Adipocyte (in vitro differentiated cells): ENCODE measurements around the gene KCNC3.
"Not testable (repeated sequence)": the region's sequence is repeated elsewhere in the genome, so short reads cannot be mapped to it uniquely, and the experiment has no call there.

Experiments
- DNase-seq: peaks from one replicate; pipeline ENCODE4 v3.0.0-alpha.2; 2015; ENCODE audit warnings: low read depth
- H3K27me3 ChIP-seq: replicated peaks from 2 replicates; pipeline ENCODE4 v1.7.0; 2013; ENCODE audit warnings: mild to moderate bottlenecking, low read length, moderate library complexity; ENCODE audit not compliant: control insufficient read depth, insufficient read depth
- H3K36me3 ChIP-seq: 2 replicates; pipeline ENCODE4 v1.7.0; 2013; ENCODE audit warnings: low read length, mild to moderate bottlenecking, moderate library complexity; ENCODE audit not compliant: control insufficient read depth, insufficient read depth, severe bottlenecking
- H3K4me1 ChIP-seq: 2 replicates; pipeline ENCODE4 v1.7.0; 2013; ENCODE audit warnings: mild to moderate bottlenecking, low read length, moderate library complexity; ENCODE audit not compliant: control insufficient read depth, insufficient read depth
- H3K4me3 ChIP-seq: 2 replicates; pipeline ENCODE4 v1.7.0; 2013; ENCODE audit warnings: mild to moderate bottlenecking, low read length, moderate library complexity
- H3K9ac ChIP-seq: 2 replicates; pipeline ENCODE4 v1.7.0; 2013; ENCODE audit warnings: mild to moderate bottlenecking, low read length, moderate library complexity
- H3K9me3 ChIP-seq: 2 replicates; pipeline ENCODE4 v1.7.0; 2013; ENCODE audit warnings: mild to moderate bottlenecking, low read length, moderate library complexity; ENCODE audit not compliant: control insufficient read depth

The KCNC3 gene

GRCh38 chr19:50347089-50347581 lies 18.0 kb upstream of the KCNC3 start:
- not testable (repeated sequence) for DNase-seq, H3K9ac ChIP-seq, H3K27me3 ChIP-seq, H3K36me3 ChIP-seq, H3K4me3 ChIP-seq, H3K4me1 ChIP-seq
- peaks cover 15% of the 10 kb centered on the region for H3K9me3 ChIP-seq

- H3K4me1 ChIP-seq, result no peaks in the 10 kb centered on the region
- no peaks in the 10 kb centered on the region for H3K36me3 ChIP-seq
- DNase-seq, result no peak
- no peak overlapping the region for H3K4me3 ChIP-seq
- no peak overlapping the region for H3K9ac ChIP-seq
- peaks cover 3% of the 10 kb centered on the region for H3K27me3 ChIP-seq
- peaks cover 22% of the 10 kb centered on the region for H3K9me3 ChIP-seq
These were observed 15.6 kb upstream of the KCNC3 start for GRCh38 chr19:50344661-50345318.

GRCh38 chr19:50341091-50341564 lies 12.0 kb upstream of the KCNC3 start:
- Histone ChIP-seq H3K27me3 (peaks cover 4% of the 10 kb centered on the region), H3K4me1 (no peaks in the 10 kb centered on the region), H3K4me3 (no peak overlapping the region), H3K9ac (no peak overlapping the region), H3K36me3 (no peaks in the 10 kb centered on the region), H3K9me3 (peaks cover 20% of the 10 kb centered on the region)
- no peak for DNase-seq

GRCh38 chr19:50340331-50340730 lies 11.2 kb upstream of the KCNC3 start:
- H3K9ac ChIP-seq, result no peak overlapping the region
- no peaks in the 10 kb centered on the region for H3K36me3 ChIP-seq
- peaks cover 17% of the 10 kb centered on the region for H3K9me3 ChIP-seq
- H3K4me3 ChIP-seq, result no peak overlapping the region
- peaks cover 8% of the 10 kb centered on the region for H3K27me3 ChIP-seq
- DNase-seq, result no peak
- H3K4me1 ChIP-seq, result no peaks in the 10 kb centered on the region

- not testable (repeated sequence) for H3K4me1 ChIP-seq, H3K4me3 ChIP-seq, H3K9ac ChIP-seq, H3K9me3 ChIP-seq, DNase-seq, H3K36me3 ChIP-seq
- peaks cover 18% of the 10 kb centered on the region for H3K27me3 ChIP-seq
These were observed 7.9 kb upstream of the KCNC3 start for GRCh38 chr19:50337031-50337430.

- no peak for DNase-seq
- Histone ChIP-seq H3K27me3 (peaks cover 32% of the 10 kb centered on the region), H3K9ac (no peak overlapping the region), H3K4me3 (no peak overlapping the region), H3K9me3 (no peaks in the 10 kb centered on the region), H3K36me3 (no peaks in the 10 kb centered on the region), H3K4me1 (peaks cover 9% of the 10 kb centered on the region)
These were observed 5.7 kb upstream of the KCNC3 start for GRCh38 chr19:50334741-50335421.

GRCh38 chr19:50333737-50334617 lies 4.8 kb upstream of the KCNC3 start:
- no peaks in the 10 kb centered on the region for H3K9me3 ChIP-seq
- peak overlapping the region; percentile 70 for H3K9ac ChIP-seq
- H3K4me1 ChIP-seq, result peaks cover 9% of the 10 kb centered on the region
- peaks cover 35% of the 10 kb centered on the region for H3K27me3 ChIP-seq
- H3K4me3 ChIP-seq, result peak overlapping the region; percentile 79
- H3K36me3 ChIP-seq, result no peaks in the 10 kb centered on the region
- peak; percentile 84 for DNase-seq

GRCh38 chr19:50333235-50333736 lies 4.1 kb upstream of the KCNC3 start:
- Histone ChIP-seq H3K27me3 (peaks cover 35% of the 10 kb centered on the region), H3K4me1 (peaks cover 9% of the 10 kb centered on the region), H3K36me3 (no peaks in the 10 kb centered on the region), H3K4me3 (peak overlapping the region; percentile 79), H3K9ac (peak overlapping the region; percentile 70), H3K9me3 (no peaks in the 10 kb centered on the region)
- peak; percentile 88 for DNase-seq

- Histone ChIP-seq H3K36me3 (no peaks in the 10 kb centered on the region), H3K9me3 (no peaks in the 10 kb centered on the region), H3K4me1 (peaks cover 9% of the 10 kb centered on the region), H3K4me3 (no peak overlapping the region), H3K9ac (no peak overlapping the region), H3K27me3 (peaks cover 36% of the 10 kb centered on the region)
- no peak for DNase-seq
These were observed 3.3 kb upstream of the KCNC3 start for GRCh38 chr19:50332244-50333038.

- DNase-seq, result no peak
- Histone ChIP-seq H3K36me3 (no peaks in the 10 kb centered on the region), H3K4me1 (peaks cover 9% of the 10 kb centered on the region), H3K27me3 (peaks cover 40% of the 10 kb centered on the region), H3K4me3 (no peak overlapping the region), H3K9ac (no peak overlapping the region), H3K9me3 (no peaks in the 10 kb centered on the region)
These were observed 2.7 kb upstream of the KCNC3 start for GRCh38 chr19:50331994-50332243.
